SU-DHL-6 (cell line): Measurements from ENCODE around the gene M1AP.
A peak's percentile ranks its signal among the peaks of the same experiment; 100 is the strongest.

ENCODE experiments used
- H2AFZ ChIP-seq: fragments of 200-600 bp; sonication (generic); 2 replicates; pipeline ENCODE4 v1.6.1; 2014; ENCODE audit warnings: low read depth, mild to moderate bottlenecking, moderate library complexity, mixed read lengths, antibody characterized with exemption, low read length; ENCODE audit not compliant: severe bottlenecking
- H3F3A ChIP-seq: fragments of 200-600 bp; shearing (Covaris generic); 2 replicates; pipeline ENCODE4 v1.6.0; 2016; ENCODE audit warnings: antibody characterized with exemption, mild to moderate bottlenecking; ENCODE audit not compliant: insufficient read depth
- H3K27ac ChIP-seq: fragments of 200-600 bp; sonication (generic); 2 replicates; pipeline ENCODE4 v1.5.1; 2016; ENCODE audit warnings: low read depth, mild to moderate bottlenecking, low read length, moderate library complexity, mixed read lengths
- H3K27me3 ChIP-seq: fragments of 200-600 bp; sonication (generic), shearing (Covaris generic); 2 replicates; pipeline ENCODE4 v1.6.0; 2014; ENCODE audit warnings: mild to moderate bottlenecking, low read length
- H3K36me3 ChIP-seq: fragments of 200-600 bp; sonication (generic); 2 replicates; pipeline ENCODE4 v1.6.1; 2014; ENCODE audit warnings: mild to moderate bottlenecking, low read length, mixed read lengths
- H3K4me2 ChIP-seq: fragments of 300-600, 200-600 bp; shearing (Covaris generic), sonication (generic); 2 replicates; pipeline ENCODE4 v1.6.0; 2014; ENCODE audit warnings: low read length, low read depth, mild to moderate bottlenecking; ENCODE audit not compliant: poor library complexity, severe bottlenecking
- H3K4me3 ChIP-seq: fragments of 200-600 bp; sonication (generic); 2 replicates; pipeline ENCODE4 v1.5.1; 2014; ENCODE audit warnings: antibody characterized with exemption, low read length, mild to moderate bottlenecking, mixed read lengths; ENCODE audit not compliant: insufficient read depth, poor library complexity, severe bottlenecking
- H3K79me2 ChIP-seq: fragments of 200-600 bp; sonication (generic); 2 replicates; pipeline ENCODE4 v1.6.1; 2014; ENCODE audit warnings: mild to moderate bottlenecking, low read length, moderate library complexity; ENCODE audit not compliant: insufficient read depth
- H3K9ac ChIP-seq: fragments of 200-600 bp; sonication (generic); 2 replicates; pipeline ENCODE4 v1.7.0; 2014; ENCODE audit warnings: mild to moderate bottlenecking, low read length
- H3K9me2 ChIP-seq: fragments of 200-600 bp; sonication (generic); replicated peaks from 2 replicates; pipeline ENCODE4 v1.6.1; 2014; ENCODE audit warnings: low read length; ENCODE audit not compliant: insufficient read depth
- H3K9me3 ChIP-seq: fragments of 200-600 bp; sonication (generic); 2 replicates; pipeline ENCODE4 v1.6.1; 2014; ENCODE audit warnings: low read length, mixed read lengths; ENCODE audit not compliant: insufficient read depth
- H4K20me1 ChIP-seq: fragments of 200-600 bp; sonication (generic); 2 replicates; pipeline ENCODE4 v1.6.1; 2014; ENCODE audit warnings: low read depth, mild to moderate bottlenecking, antibody characterized with exemption, low read length, moderate library complexity, mixed read lengths
- CTCF ChIP-seq: fragments of 200-600 bp; sonication (generic); IDR thresholded peaks from one replicate; pipeline ENCODE4 v1.5.1; 2017; ENCODE audit warnings: antibody characterized with exemption, mild to moderate bottlenecking, low read length, moderate library complexity; ENCODE audit not compliant: insufficient read depth, poor library complexity, severe bottlenecking
- EZH2phosphoT487 ChIP-seq: fragments of 200-600 bp; sonication (generic), shearing (Covaris generic); conservative IDR thresholded peaks from 2 replicates; pipeline ENCODE4 v1.6.1; 2018; ENCODE audit warnings: mild to moderate bottlenecking, antibody characterized with exemption, low read length, moderate library complexity, mixed read lengths

Gene M1AP

DNA sequence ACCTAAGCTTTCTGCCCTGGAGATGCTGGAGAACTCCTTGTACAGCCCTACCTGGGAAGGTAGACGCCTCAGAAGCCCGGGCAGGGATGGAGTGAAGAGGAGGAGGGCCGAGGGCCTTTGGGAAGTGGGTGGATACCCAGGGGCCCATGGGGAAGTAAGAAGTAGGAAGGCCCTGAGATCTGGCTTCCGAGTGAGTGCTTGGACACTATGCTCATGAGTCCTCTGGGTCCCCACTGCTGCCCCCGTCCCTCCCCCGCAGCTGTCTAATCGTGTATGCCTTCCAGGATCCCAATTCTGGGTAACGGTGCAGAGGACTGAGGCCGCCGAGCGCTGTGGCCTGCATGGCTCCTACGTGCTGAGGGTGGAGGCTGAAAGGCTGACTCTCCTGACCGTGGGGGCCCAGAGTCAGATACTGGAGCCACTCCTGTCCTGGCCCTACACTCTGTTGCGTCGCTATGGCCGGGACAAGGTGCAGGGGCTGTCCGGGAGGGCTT lies 92.5 kb downstream of the M1AP start:
- H3K9ac ChIP-seq = no peak overlapping the region
- no peaks in the 10 kb centered on the region for H3K27me3 ChIP-seq
- peak overlapping the region; percentile 69 for H3K4me2 ChIP-seq
- H3K36me3 ChIP-seq = no peaks in the 10 kb centered on the region
- H2AFZ ChIP-seq = no peak overlapping the region
- H3K79me2 ChIP-seq = no peaks in the 10 kb centered on the region
- no peak overlapping the region for H3K27ac ChIP-seq
- H3K9me3 ChIP-seq = no peaks in the 10 kb centered on the region
- no peak for TF ChIP-seq EZH2phosphoT487
- no peak for TF ChIP-seq CTCF
- H3K9me2 ChIP-seq = no peaks in the 10 kb centered on the region
- no peaks in the 10 kb centered on the region for H4K20me1 ChIP-seq
- no peaks in the 10 kb centered on the region for H3F3A ChIP-seq
- no peak overlapping the region for H3K4me3 ChIP-seq

DNA sequence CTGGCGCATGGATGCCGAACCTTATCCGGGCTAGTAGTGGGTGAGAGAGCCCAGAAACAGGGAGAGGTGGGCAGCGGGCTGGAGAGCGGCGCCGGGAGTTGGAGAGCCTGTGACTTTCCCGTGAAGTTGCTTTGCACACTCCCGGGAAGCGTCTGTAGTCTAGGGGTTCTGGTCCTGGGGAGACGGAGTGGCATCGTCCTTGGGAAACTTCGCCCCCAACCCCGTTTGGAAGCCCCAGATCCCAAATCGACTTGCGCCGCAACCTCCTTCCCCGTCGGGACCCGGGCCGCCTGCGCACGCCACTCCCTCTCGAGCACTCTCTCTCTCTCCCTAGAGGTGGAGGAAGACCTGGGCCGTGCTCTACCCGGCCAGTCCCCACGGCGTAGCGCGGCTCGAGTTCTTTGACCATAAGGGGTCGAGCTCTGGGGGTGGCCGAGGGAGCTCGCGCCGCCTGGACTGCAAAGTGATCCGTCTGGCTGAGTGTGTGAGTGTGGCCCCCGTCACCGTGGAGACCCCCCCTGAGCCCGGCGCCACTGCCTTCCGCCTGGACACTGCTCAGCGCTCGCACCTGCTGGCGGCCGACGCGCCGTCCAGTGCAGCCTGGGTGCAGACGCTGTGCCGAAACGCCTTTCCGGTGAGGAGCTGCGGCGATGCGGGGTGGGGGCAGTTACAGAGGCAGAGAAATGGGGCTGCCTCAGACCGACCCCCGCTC lies 93.2 kb downstream of the M1AP start:
- H3K9me3 ChIP-seq = no peaks in the 10 kb centered on the region
- no peak overlapping the region for H3K27ac ChIP-seq
- TF ChIP-seq EZH2phosphoT487 (no peak), CTCF (no peak)
- peak overlapping the region; percentile 69 for H3K4me2 ChIP-seq
- H3F3A ChIP-seq = no peaks in the 10 kb centered on the region
- no peaks in the 10 kb centered on the region for H3K9me2 ChIP-seq
- no peaks in the 10 kb centered on the region for H3K27me3 ChIP-seq
- H4K20me1 ChIP-seq = no peaks in the 10 kb centered on the region
- H3K36me3 ChIP-seq = no peaks in the 10 kb centered on the region
- H3K9ac ChIP-seq = peak overlapping the region; percentile 73
- peak overlapping the region; percentile 84 for H3K4me3 ChIP-seq
- no peaks in the 10 kb centered on the region for H3K79me2 ChIP-seq
- peak overlapping the region; percentile 95 for H2AFZ ChIP-seq

DNA sequence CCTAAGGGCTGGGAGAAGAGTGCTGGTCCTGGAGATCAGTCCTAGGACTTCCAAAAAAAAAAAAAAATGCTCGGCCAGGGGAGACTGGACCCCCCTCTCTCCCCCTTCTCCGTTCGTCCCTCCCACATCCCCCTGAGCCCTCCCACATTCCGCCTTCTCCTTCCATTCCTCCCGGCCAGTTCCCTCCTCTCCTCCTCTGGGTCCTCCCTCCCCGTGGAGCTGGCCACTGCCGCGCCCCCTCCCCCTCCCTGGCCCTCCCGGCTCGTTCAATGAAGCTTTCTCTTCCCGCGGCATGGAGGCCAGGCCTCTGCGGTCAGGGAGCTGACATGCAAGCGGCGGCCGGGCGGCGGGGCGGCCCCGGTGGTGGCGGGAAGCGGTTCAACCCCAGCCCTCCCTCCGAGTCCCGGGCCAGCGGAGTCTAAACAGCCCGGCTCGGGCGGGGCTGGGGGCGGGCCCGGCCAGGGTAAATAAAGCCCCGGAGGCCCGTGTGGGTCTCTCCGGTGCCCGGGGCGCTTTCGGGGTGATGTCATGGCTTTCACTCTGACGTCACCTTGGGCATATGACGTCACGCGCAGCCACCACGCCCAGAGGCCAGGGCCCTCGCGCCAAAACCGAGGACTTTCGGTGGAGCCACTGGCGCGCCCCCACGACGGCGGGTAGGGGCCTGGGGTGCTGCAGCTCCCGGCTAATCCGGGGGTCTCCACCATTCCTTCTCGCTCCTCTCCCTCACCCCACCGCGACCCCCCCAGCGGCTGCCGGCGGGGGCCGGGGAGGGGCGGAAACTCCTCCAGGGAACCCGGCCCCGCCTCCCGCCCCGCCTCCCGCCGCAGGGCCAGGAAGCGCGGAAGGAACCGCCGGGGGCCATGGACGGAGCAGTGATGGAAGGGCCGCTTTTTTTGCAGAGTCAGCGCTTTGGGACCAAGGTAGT lies 94.0 kb downstream of the M1AP start, which contains the start of the genes DOK1 and LOXL3:
DOK1 (plus strand) TSS at position 829 of the 928 bp plus-strand sequence; CDS start at position 864, 35 bp downstream.
LOXL3 (minus strand) TSS at position 51 of the 928 bp plus-strand sequence. CDS start 1,308 bp downstream, outside the sequence.
- Histone ChIP-seq H4K20me1 (no peaks in the 10 kb centered on the region), H3K9ac (peak within 1 kb of the TSS; percentile 73), H3K4me3 (peak within 1 kb of the TSS; percentile 84), H3K9me2 (no peaks in the 10 kb centered on the region), H3K79me2 (no peaks in the 10 kb centered on the region), H3K4me2 (peak within 1 kb of the TSS; percentile 69), H3K27ac (no peak within 1 kb of the TSS), H3F3A (no peaks in the 10 kb centered on the region), H3K36me3 (no peaks in the 10 kb centered on the region), H3K9me3 (no peaks in the 10 kb centered on the region), H2AFZ (peak within 1 kb of the TSS; percentile 95), H3K27me3 (no peaks in the 10 kb centered on the region)
- TF ChIP-seq CTCF (no peak), EZH2phosphoT487 (no peak)
